Thymus (tissue), 11 donors: Measurements from ENCODE around the gene EVI5. TPM values are rescaled to one million over a fixed set of nuclear protein-coding genes. Genes with fewer than 3 reads are reported as not detected.
A peak's percentile ranks its signal among the peaks of the same experiment; 100 is the strongest.
"Not testable (repeated sequence)": the region's sequence is repeated elsewhere in the genome, so short reads cannot be mapped to it uniquely, and the experiment has no call there.

Experiments
- DNase-seq, 9 donors: peaks; one replicate each; pipeline ENCODE4 v3.0.0-alpha.2; 2013; ENCODE audit warnings: low spot score in 9 of 9, low read depth in 6 of 9, missing footprints in 1 of 9
- H3K27ac ChIP-seq, 2 donors: one replicate each; pipeline ENCODE4 v1.5.1; 2013; ENCODE audit warnings: control low read depth in 1 of 2, low read depth in 1 of 2, low read length in 1 of 2, mild to moderate bottlenecking in 1 of 2, moderate library complexity in 1 of 2
- H3K27me3 ChIP-seq, 2 donors: one replicate each; pipeline ENCODE4 v1.5.1; 2013; ENCODE audit warnings: low read length in 1 of 2; ENCODE audit not compliant: control insufficient read depth in 2 of 2, insufficient read depth in 1 of 2
- H3K36me3 ChIP-seq, 2 donors: one replicate each; pipeline ENCODE4 v1.5.1; 2013; ENCODE audit warnings: low read length in 1 of 2, mild to moderate bottlenecking in 1 of 2, moderate library complexity in 1 of 2; ENCODE audit not compliant: control insufficient read depth in 2 of 2, insufficient read depth in 2 of 2
- H3K4me1 ChIP-seq, 2 donors: one replicate each; pipeline ENCODE4 v1.5.1; 2013; ENCODE audit warnings: low read length in 2 of 2; ENCODE audit not compliant: control insufficient read depth in 2 of 2, insufficient read depth in 2 of 2
- H3K4me3 ChIP-seq, 2 donors: one replicate each; pipeline ENCODE4 v1.5.1; 2013; ENCODE audit warnings: low read length in 2 of 2, control low read depth in 1 of 2, mild to moderate bottlenecking in 1 of 2
- H3K9me3 ChIP-seq, 2 donors: one replicate each; pipeline ENCODE4 v1.5.1; 2013; ENCODE audit warnings: low read length in 1 of 2, mild to moderate bottlenecking in 1 of 2; ENCODE audit not compliant: control insufficient read depth in 2 of 2, insufficient read depth in 1 of 2
- WGBS: extraction: QIAGEN DNeasy Blood & Tissue Kit; methylation state at CpG from one replicate; pipeline ENCODE4 v1.1.7; 2013; 5-methylcytosine and 5-hydroxymethylcytosine counted together
- polyA plus RNA-seq: library from polyadenylated mRNA; stranded (reverse); fragments of 200-250 nt; gene quantifications from one replicate; pipeline ENCODE4 v1.2.3, GENCODE V29; 2013
- total RNA-seq: library from RNA; stranded (reverse); fragments of 120-200 nt; gene quantifications from one replicate; pipeline ENCODE4 v1.2.4, GENCODE V29; 2013
- donor health status: healthy.

The EVI5 gene
- total and polyA plus RNA-seq, 2 donors: 2.8 to 7.1 TPM

- Histone ChIP-seq H3K27me3 (no peaks in the 10 kb centered on the region), H3K4me1 (peaks cover 4 to 7% of the 10 kb centered on the region in 2 donors), H3K9me3 (no peaks in the 10 kb centered on the region), H3K36me3 (no peaks in the 10 kb centered on the region), H3K4me3 (no peak overlapping the region), H3K27ac (peak overlapping the region in 1 of 2 donors; percentile 61)
- DNase-seq: peak; percentile 28 to 88 (median 60)
- WGBS: 39% methylated on average over 2 of the region's 2 CpGs
Measured at GRCh38 chr1:92536980-92537884, 247.7 kb downstream of the EVI5 start.

GRCh38 chr1:92536211-92536979 is 248.5 kb downstream of the EVI5 start:
- Histone ChIP-seq H3K27ac (peak overlapping the region in 1 of 2 donors; percentile 56), H3K27me3 (no peaks in the 10 kb centered on the region), H3K36me3 (no peaks in the 10 kb centered on the region), H3K4me3 (no peak overlapping the region), H3K9me3 (no peaks in the 10 kb centered on the region), H3K4me1 (peaks cover 4 to 7% of the 10 kb centered on the region in 2 donors)
- WGBS: 76% methylated on average over 5 of the region's 5 CpGs
- DNase-seq: peak in 1 of 9 donors; percentile 37

GRCh38 chr1:92532371-92532770 is 252.5 kb downstream of the EVI5 start:
- H3K4me1 ChIP-seq, H3K4me3 ChIP-seq, H3K9me3 ChIP-seq, H3K27me3 ChIP-seq, DNase-seq, H3K27ac ChIP-seq, H3K36me3 ChIP-seq: not testable (repeated sequence)
- 95% methylated on average over 4 of the region's 4 CpGs for WGBS

DNA sequence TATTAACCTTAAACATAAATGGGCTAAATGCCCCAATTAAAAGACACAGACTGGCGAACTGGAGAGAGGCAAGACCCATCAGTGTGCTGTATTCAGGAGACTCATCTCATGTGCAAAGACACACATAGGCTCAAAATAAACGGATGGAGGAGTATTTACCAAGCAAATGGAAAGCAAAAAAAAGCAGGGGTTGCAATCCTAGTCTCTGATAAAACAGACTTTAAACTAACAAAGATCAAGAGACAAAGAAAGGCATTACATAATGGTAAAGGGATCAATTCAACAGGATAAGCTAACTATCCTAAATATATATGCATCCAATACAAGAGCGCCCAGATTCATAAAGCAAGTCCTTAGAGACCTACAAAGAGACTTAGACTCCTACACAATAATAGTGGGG is 253.0 kb downstream of the EVI5 start:
- H3K4me3 ChIP-seq, H3K27ac ChIP-seq, DNase-seq, H3K9me3 ChIP-seq, H3K36me3 ChIP-seq, H3K27me3 ChIP-seq, H3K4me1 ChIP-seq: not testable (repeated sequence)
- 96% methylated on average over 3 of the region's 3 CpGs for WGBS

DNA sequence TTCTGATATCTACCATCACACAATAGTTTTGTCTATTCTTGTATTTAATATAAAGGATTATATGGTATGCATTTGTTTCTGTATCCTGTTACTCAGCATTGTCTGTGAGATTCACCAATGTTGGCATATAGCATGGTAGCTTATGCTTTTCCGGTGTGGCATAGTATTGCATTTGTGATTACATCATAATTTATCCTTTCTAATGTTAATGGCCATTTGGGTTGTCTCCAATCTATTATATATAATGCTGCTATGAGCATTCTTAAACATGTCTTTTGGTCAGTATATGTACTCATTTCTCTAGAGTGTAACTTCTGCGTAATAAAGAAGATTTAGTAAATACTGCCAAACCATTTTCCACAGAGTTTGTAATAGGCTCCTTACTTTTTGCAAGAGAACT is 257.2 kb downstream of the EVI5 start:
- Histone ChIP-seq H3K4me1 (no peaks in the 10 kb centered on the region), H3K9me3 (no peaks in the 10 kb centered on the region), H3K27ac (no peak overlapping the region), H3K27me3 (no peaks in the 10 kb centered on the region), H3K4me3 (no peak overlapping the region), H3K36me3 (no peaks in the 10 kb centered on the region)
- DNase-seq: no peak
- 99% methylated on average over 2 of the region's 2 CpGs for WGBS

- H3K4me1 ChIP-seq, H3K36me3 ChIP-seq, H3K27ac ChIP-seq, H3K4me3 ChIP-seq, DNase-seq, H3K27me3 ChIP-seq, H3K9me3 ChIP-seq: not testable (repeated sequence)
- WGBS: 98% methylated on average over 9 of the region's 9 CpGs
Measured at GRCh38 chr1:92524944-92525590, 259.8 kb downstream of the EVI5 start.

- no peak for DNase-seq
- WGBS: 88% methylated on average over 2 of the region's 2 CpGs
- no peaks in the 10 kb centered on the region for H3K9me3 ChIP-seq
- no peaks in the 10 kb centered on the region for H3K27me3 ChIP-seq
- no peaks in the 10 kb centered on the region for H3K36me3 ChIP-seq
- no peak overlapping the region for H3K4me3 ChIP-seq
- no peaks in the 10 kb centered on the region for H3K4me1 ChIP-seq
- no peak overlapping the region for H3K27ac ChIP-seq
Measured at GRCh38 chr1:92519043-92519442, 265.9 kb downstream of the EVI5 start.

DNA sequence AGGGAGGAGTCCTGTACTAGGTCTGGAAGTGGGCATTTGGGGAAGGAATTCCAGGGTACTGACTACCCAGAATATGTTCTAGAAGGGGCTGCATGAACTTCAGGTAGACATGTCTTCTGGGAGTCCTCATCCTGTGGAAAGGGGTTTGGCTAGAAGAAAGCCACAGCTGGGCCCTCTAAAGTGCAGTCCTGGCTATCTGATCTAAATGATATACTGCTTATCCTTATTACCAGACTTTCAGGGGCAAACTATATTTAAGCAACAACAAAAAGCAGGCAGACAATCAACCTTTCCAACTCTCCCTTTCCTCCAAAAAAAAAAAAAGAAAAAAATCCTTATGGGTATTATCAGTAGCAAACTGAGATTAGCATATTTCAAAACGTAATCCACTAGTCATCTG is 268.3 kb downstream of the EVI5 start:
- H3K9me3 ChIP-seq: no peaks in the 10 kb centered on the region
- no peaks in the 10 kb centered on the region for H3K27me3 ChIP-seq
- H3K4me1 ChIP-seq: no peaks in the 10 kb centered on the region
- no peaks in the 10 kb centered on the region for H3K36me3 ChIP-seq
- 99% methylated on average over 1 of the region's 1 CpG for WGBS
- no peak overlapping the region for H3K27ac ChIP-seq
- no peak overlapping the region for H3K4me3 ChIP-seq
- no peak for DNase-seq

DNA sequence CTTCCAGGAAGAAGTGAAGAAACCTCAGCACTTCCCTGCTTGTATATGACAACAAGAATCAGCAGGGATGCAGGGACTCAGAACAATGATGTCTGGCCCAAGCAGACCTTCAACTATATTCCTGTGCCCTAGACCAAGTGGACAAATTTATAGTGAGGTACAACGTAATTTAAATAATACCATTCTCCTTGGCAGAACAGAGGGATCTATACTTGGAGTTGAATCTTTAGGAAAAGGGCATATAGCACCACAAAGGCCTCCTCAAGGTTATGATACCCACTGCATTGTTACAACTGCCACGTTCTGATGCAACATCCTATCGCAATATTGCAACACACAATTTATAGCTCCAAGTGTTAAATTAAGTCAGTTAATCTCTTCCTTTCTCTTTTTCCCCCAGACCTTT is 269.1 kb downstream of the EVI5 start:
- no peak overlapping the region for H3K4me3 ChIP-seq
- no peaks in the 10 kb centered on the region for H3K36me3 ChIP-seq
- no peak overlapping the region for H3K27ac ChIP-seq
- DNase-seq: no peak
- H3K27me3 ChIP-seq: no peaks in the 10 kb centered on the region
- H3K4me1 ChIP-seq: no peaks in the 10 kb centered on the region
- 95% methylated on average over 3 of the region's 3 CpGs for WGBS
- no peaks in the 10 kb centered on the region for H3K9me3 ChIP-seq
